Loucy (cell line): ENCODE data around the gene ID3.

Experiments used
- H2AFZ ChIP-seq: fragments of 200-600 bp; sonication (generic); 2 replicates; pipeline ENCODE4 v1.6.0; 2016; ENCODE audit warnings: antibody characterized with exemption, mild to moderate bottlenecking, low read length, moderate library complexity
- H3F3A ChIP-seq: fragments of 200-600 bp; 2 replicates; pipeline ENCODE4 v1.6.0; 2016; ENCODE audit warnings: antibody characterized with exemption, low read depth, mild to moderate bottlenecking
- H3K27me3 ChIP-seq: fragments of 200-600 bp; sonication (generic); 2 replicates; pipeline ENCODE4 v1.6.1; 2014; ENCODE audit warnings: low read length, mild to moderate bottlenecking; ENCODE audit not compliant: insufficient read depth, poor library complexity, severe bottlenecking
- H3K36me3 ChIP-seq: fragments of 200-600 bp; sonication (generic); 2 replicates; pipeline ENCODE4 v1.6.1; 2016; ENCODE audit warnings: low read length; ENCODE audit not compliant: insufficient read depth
- H3K4me1 ChIP-seq: fragments of 200-600 bp; sonication (generic); 2 replicates; pipeline ENCODE4 v1.5.1; 2014; ENCODE audit warnings: low read length, mild to moderate bottlenecking; ENCODE audit not compliant: insufficient read depth, poor library complexity, severe bottlenecking
- H3K4me2 ChIP-seq: fragments of 200-600 bp; sonication (generic); 2 replicates; pipeline ENCODE4 v1.6.0; 2014; ENCODE audit warnings: antibody characterized with exemption, low read length, low read depth, mild to moderate bottlenecking; ENCODE audit not compliant: poor library complexity, severe bottlenecking
- H3K4me3 ChIP-seq: fragments of 200-600 bp; sonication (generic); 2 replicates; pipeline ENCODE4 v1.5.1; 2014; ENCODE audit warnings: low read length, mild to moderate bottlenecking, mixed read lengths; ENCODE audit not compliant: poor library complexity, severe bottlenecking
- H3K79me2 ChIP-seq: fragments of 200-600 bp; sonication (generic); 2 replicates; pipeline ENCODE4 v1.6.1; 2014; ENCODE audit warnings: low read length; ENCODE audit not compliant: insufficient read depth
- H3K9ac ChIP-seq: fragments of 200-600 bp; sonication (generic); 2 replicates; pipeline ENCODE4 v1.6.0; 2014; ENCODE audit warnings: mild to moderate bottlenecking, low read depth, low read length, moderate library complexity; ENCODE audit not compliant: poor library complexity, severe bottlenecking
- H3K9me2 ChIP-seq: fragments of 200-600 bp; sonication (generic); replicated peaks from 2 replicates; pipeline ENCODE4 v1.6.1; 2016; ENCODE audit warnings: low read depth, low read length, mixed read lengths
- H3K9me3 ChIP-seq: fragments of 200-600 bp; sonication (generic); 2 replicates; pipeline ENCODE4 v1.6.1; 2014; ENCODE audit warnings: mild to moderate bottlenecking, antibody characterized with exemption, low read length, low read depth; ENCODE audit not compliant: insufficient read depth
- H4K20me1 ChIP-seq: fragments of 200-600 bp; sonication (generic); 2 replicates; pipeline ENCODE4 v1.6.0; 2014; ENCODE audit warnings: antibody characterized with exemption, low read length, mild to moderate bottlenecking; ENCODE audit not compliant: insufficient read depth, poor library complexity, severe bottlenecking
- EZH2phosphoT487 ChIP-seq: fragments of 200-600 bp; IDR thresholded peaks from 2 replicates; pipeline ENCODE4 v1.6.1; 2018; ENCODE audit warnings: antibody characterized with exemption, mild to moderate bottlenecking, moderate library complexity, borderline replicate concordance
- TF ChIP-seq, protein P1 (sequence below): fragments of 200-600 bp; sonication (generic); conservative IDR thresholded peaks from 2 replicates; pipeline ENCODE4 v1.5.1; 2014; ENCODE audit warnings: mild to moderate bottlenecking, antibody characterized with exemption, low read length

Gene ID3

DNA sequence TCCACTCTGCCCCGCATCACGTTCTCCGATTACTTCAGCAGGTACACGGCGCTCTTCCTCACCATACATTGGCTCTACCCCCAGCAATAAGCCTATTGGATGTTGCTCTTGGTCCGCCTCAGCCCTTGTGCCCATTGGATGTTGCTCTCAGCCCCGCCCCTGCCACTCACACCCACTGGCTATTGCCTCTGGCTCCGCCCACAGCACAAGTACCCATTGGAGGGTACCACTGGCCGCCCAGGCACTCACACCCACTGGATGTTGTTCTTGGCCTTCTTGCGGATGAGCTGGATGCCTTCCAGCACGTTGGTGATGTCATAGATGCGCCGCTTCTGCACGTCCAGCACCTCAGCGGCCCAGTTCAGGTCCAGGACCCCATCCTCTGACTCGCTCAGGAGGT is 37.7 kb downstream of the ID3 start:
- no peak overlapping the region for H3K9ac ChIP-seq
- no peak overlapping the region for H3K4me2 ChIP-seq
- no peaks in the 10 kb centered on the region for H3K9me2 ChIP-seq
- peaks cover 53% of the 10 kb centered on the region for H3K79me2 ChIP-seq
- TF ChIP-seq, protein P1, sequence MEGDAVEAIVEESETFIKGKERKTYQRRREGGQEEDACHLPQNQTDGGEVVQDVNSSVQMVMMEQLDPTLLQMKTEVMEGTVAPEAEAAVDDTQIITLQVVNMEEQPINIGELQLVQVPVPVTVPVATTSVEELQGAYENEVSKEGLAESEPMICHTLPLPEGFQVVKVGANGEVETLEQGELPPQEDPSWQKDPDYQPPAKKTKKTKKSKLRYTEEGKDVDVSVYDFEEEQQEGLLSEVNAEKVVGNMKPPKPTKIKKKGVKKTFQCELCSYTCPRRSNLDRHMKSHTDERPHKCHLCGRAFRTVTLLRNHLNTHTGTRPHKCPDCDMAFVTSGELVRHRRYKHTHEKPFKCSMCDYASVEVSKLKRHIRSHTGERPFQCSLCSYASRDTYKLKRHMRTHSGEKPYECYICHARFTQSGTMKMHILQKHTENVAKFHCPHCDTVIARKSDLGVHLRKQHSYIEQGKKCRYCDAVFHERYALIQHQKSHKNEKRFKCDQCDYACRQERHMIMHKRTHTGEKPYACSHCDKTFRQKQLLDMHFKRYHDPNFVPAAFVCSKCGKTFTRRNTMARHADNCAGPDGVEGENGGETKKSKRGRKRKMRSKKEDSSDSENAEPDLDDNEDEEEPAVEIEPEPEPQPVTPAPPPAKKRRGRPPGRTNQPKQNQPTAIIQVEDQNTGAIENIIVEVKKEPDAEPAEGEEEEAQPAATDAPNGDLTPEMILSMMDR = no peak
- no peak for TF ChIP-seq EZH2phosphoT487
- H3K36me3 ChIP-seq = peaks cover 65% of the 10 kb centered on the region; the same call in 1 of the 2 replicates
- no peaks in the 10 kb centered on the region for H3K27me3 ChIP-seq
- H3K4me1 ChIP-seq = peaks cover 29% of the 10 kb centered on the region
- H3F3A ChIP-seq = 0 out of 2 replicates have a peak, but pooled peaks cover 6% of the 10 kb centered on the region
- peaks cover 21% of the 10 kb centered on the region for H4K20me1 ChIP-seq
- H3K9me3 ChIP-seq = no peaks in the 10 kb centered on the region
- H2AFZ ChIP-seq = no peak overlapping the region
- H3K4me3 ChIP-seq = no peak overlapping the region

DNA sequence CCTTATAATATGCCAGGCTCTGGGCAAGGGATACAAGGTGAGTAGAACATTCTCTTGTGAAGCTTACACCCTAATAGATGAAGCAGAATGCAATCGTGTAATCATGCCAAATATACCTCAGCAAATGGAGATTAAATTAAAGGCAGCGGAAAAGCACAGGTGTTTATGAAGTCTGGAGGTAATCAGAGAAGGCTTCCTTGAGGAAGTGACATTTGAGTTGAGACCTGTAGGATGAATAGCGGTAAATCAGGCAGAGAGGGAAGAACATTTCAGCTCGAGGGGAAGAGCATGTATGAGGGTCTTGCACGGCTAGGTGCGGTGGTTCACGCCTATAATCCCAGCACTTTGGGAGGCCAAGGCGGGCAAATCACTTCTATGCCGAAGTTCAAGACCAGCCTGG is 41.7 kb downstream of the ID3 start:
- Histone ChIP-seq H3K36me3 (peaks cover 88% of the 10 kb centered on the region; the same call in 1 of the 2 replicates), H3K9me2 (no peaks in the 10 kb centered on the region), H3K4me1 (peaks cover under 1% of the 10 kb centered on the region), H2AFZ (no peak overlapping the region), H3K4me2 (no peak overlapping the region), H4K20me1 (peaks cover 4% of the 10 kb centered on the region), H3K9me3 (no peaks in the 10 kb centered on the region), H3K4me3 (no peak overlapping the region), H3K27me3 (no peaks in the 10 kb centered on the region), H3F3A (no peaks in the 10 kb centered on the region), H3K79me2 (peaks cover 19% of the 10 kb centered on the region), H3K9ac (no peak overlapping the region)
- TF ChIP-seq, protein P1 = no peak
- no peak for TF ChIP-seq EZH2phosphoT487

DNA sequence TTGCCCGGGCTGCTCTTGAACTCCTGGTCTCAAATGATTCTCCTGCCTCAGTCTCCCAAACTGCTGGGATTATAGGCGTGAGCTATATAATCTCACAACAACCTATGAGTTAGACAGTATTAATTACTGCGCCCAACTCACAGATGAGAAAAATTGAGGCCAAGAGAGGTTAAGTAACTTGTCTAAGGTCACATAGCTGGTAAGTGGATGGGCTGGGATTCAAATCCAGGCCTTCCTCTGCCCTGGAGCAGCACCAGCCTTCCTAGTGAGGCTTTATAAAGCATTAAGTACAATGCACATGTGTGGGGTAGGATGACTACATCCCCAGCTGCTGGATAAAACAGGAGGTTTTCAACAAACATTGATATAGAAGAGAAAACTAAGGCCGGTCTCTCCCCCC is 43.4 kb downstream of the ID3 start:
- Histone ChIP-seq H3K9me3 (no peaks in the 10 kb centered on the region), H3K4me3 (no peak overlapping the region), H3K79me2 (peaks cover 3% of the 10 kb centered on the region), H3F3A (no peaks in the 10 kb centered on the region), H3K36me3 (peaks cover 78% of the 10 kb centered on the region; the same call in 1 of the 2 replicates), H3K9ac (no peak overlapping the region), H2AFZ (no peak overlapping the region), H4K20me1 (no peaks in the 10 kb centered on the region), H3K27me3 (no peaks in the 10 kb centered on the region), H3K4me2 (no peak overlapping the region), H3K9me2 (no peaks in the 10 kb centered on the region), H3K4me1 (no peaks in the 10 kb centered on the region)
- no peak for TF ChIP-seq EZH2phosphoT487
- TF ChIP-seq, protein P1 = no peak
